DOHH2 (cell line): ENCODE data around the gene COG4.

ENCODE experiments used
- CTCF ChIP-seq: fragments of 200-600 bp; sonication (generic); IDR thresholded peaks from one replicate; pipeline ENCODE4 v1.5.1; 2014; ENCODE audit warnings: antibody characterized with exemption, mild to moderate bottlenecking, low read depth, low read length; ENCODE audit not compliant: poor library complexity, severe bottlenecking
- EZH2phosphoT487 ChIP-seq: fragments of 200-600 bp; sonication (generic); IDR thresholded peaks from 2 replicates; pipeline ENCODE4 v1.6.1; 2017; ENCODE audit warnings: borderline replicate concordance, mild to moderate bottlenecking, antibody characterized with exemption, low read length, moderate library complexity, mixed read lengths

- TF ChIP-seq CTCF (no peak), EZH2phosphoT487 (no peak)
Observed at GRCh38 chr16:70434484-70435260, 88.7 kb downstream of the COG4 start.
